A673 (cell line): Measurements from ENCODE around the gene PTPN11. TPM values are rescaled to one million over a fixed set of nuclear protein-coding genes. Genes with fewer than 3 reads are reported as not detected.
"Not testable (repeated sequence)": the region's sequence is repeated elsewhere in the genome, so short reads cannot be mapped to it uniquely, and the experiment has no call there.

Experiments
- BruUV-seq: library from RNA; stranded (reverse); fragments of 400-500 nt; replicated peaks from 2 replicates; lab custom pipeline; 2021; lab: Mats Ljungman, UMichigan
- CTCF ChIA-PET: fragments of 300-600 bp; sonication (Branson Sonifier 250); formaldehyde crosslinking; loops from one replicate; lab custom pipeline; 2022; ENCODE audit warnings: antibody characterized with exemption; lab: Charles Lee
- POLR2A ChIA-PET: fragments of 300-600 bp; sonication (Branson Sonifier 250); formaldehyde crosslinking; loops from one replicate; lab custom pipeline; 2022; ENCODE audit warnings: antibody characterized with exemption; ENCODE audit not compliant: low non-redundant PET; lab: Charles Lee
- DNase-seq: peaks from one replicate; pipeline ENCODE4 v3.0.0-alpha.2; 2015; ENCODE audit warnings: low spot score
- H3K27ac ChIP-seq: fragments of 200-600 bp; sonication (generic); 2 replicates; pipeline ENCODE4 v1.5.1; 2016; ENCODE audit warnings: mixed run types, low read depth, mild to moderate bottlenecking, mixed read lengths, antibody characterized with exemption, low read length; ENCODE audit not compliant: poor library complexity, severe bottlenecking
- H3K27me3 ChIP-seq: fragments of 200-600 bp; sonication (generic); replicated peaks from 2 replicates; pipeline ENCODE4 v1.6.1; 2017; ENCODE audit warnings: mixed run types, low read depth, mild to moderate bottlenecking, mixed read lengths, antibody characterized with exemption, low read length; ENCODE audit not compliant: insufficient read depth, poor library complexity
- H3K36me3 ChIP-seq: fragments of 200-600 bp; sonication (generic); 2 replicates; pipeline ENCODE4 v1.6.1; 2016; ENCODE audit warnings: mixed run types, mild to moderate bottlenecking, mixed read lengths, antibody characterized with exemption, low read length; ENCODE audit not compliant: insufficient read depth, poor library complexity, severe bottlenecking
- H3K4me1 ChIP-seq: fragments of 200-600 bp; sonication (generic); 2 replicates; pipeline ENCODE4 v1.6.1; 2017; ENCODE audit warnings: mixed run types, mild to moderate bottlenecking, mixed read lengths, antibody characterized with exemption, low read length; ENCODE audit not compliant: insufficient read depth, poor library complexity, severe bottlenecking
- H3K4me3 ChIP-seq: fragments of 200-600 bp; sonication (generic); 2 replicates; pipeline ENCODE4 v1.5.1; 2016; ENCODE audit warnings: low read depth, mixed run types, mild to moderate bottlenecking, mixed read lengths, low read length; ENCODE audit not compliant: poor library complexity, severe bottlenecking
- H3K9me3 ChIP-seq: fragments of 200-600 bp; sonication (generic); 2 replicates; pipeline ENCODE4 v1.6.1; 2016; ENCODE audit warnings: mixed run types, low read depth, mild to moderate bottlenecking, mixed read lengths, antibody characterized with exemption, low read length; ENCODE audit not compliant: poor library complexity, severe bottlenecking
- EZH2 ChIP-seq: fragments of 200-600 bp; sonication (generic); IDR thresholded peaks from 2 replicates; pipeline ENCODE4 v1.6.1; 2017; ENCODE audit warnings: borderline replicate concordance, low read depth, mild to moderate bottlenecking, mixed read lengths, antibody characterized with exemption, low read length; ENCODE audit not compliant: poor library complexity, severe bottlenecking
- intact Hi-C: fragments of 100-400 bp; cut with micrococcal nuclease; formaldehyde crosslinking; loops from one replicate; pipeline ENCODE4 v1.10.0; 2022; ENCODE audit not compliant: unreplicated experiment
- total RNA-seq: library from RNA; stranded (reverse); gene quantifications from 2 replicates; pipeline ENCODE4 v1.2.3, GENCODE V29; 2021
- TF ChIP-seq, protein P1 (sequence below): fragments of 300-800, 200-600 bp; sonication (generic); conservative IDR thresholded peaks from 2 replicates; pipeline ENCODE4 v1.5.1; 2017; ENCODE audit warnings: low read depth, mild to moderate bottlenecking, antibody characterized with exemption, low read length, moderate library complexity, mixed read lengths

The PTPN11 gene
- total RNA-seq, 1 experiment from 2014 or later = 158 TPM

DNA sequence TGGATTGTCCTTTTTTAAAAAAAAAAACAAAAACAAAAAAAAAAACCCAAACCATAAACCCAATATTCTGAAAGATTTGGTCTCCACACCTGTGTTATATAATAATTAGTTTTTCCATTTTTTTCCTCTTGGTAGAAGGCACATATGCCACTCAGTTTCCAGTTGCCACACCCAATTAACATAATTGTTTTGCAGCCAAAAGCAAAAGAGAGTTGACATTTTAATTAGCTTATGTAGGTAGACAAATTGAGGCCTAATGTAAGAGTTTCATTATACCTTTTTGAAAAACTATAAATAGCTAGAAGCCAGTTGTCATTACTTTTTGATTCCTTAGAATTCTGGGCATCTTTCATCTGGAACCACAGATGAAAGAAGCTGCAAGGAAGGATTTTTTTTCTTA is 21.0 kb downstream of the PTPN11 start:
- DNase-seq = no peak
- Histone ChIP-seq H3K4me1 (peaks cover 14% of the 10 kb centered on the region), H3K9me3 (no peaks in the 10 kb centered on the region), H3K4me3 (no peak overlapping the region), H3K27me3 (no peaks in the 10 kb centered on the region), H3K27ac (no peak overlapping the region), H3K36me3 (no peaks in the 10 kb centered on the region)
- intact Hi-C loops = no loop called here
- POLR2A ChIA-PET = no interaction called here
- no TSS peak for BruUV-seq
- TF ChIP-seq EZH2 = no peak
- TF ChIP-seq, protein P1, sequence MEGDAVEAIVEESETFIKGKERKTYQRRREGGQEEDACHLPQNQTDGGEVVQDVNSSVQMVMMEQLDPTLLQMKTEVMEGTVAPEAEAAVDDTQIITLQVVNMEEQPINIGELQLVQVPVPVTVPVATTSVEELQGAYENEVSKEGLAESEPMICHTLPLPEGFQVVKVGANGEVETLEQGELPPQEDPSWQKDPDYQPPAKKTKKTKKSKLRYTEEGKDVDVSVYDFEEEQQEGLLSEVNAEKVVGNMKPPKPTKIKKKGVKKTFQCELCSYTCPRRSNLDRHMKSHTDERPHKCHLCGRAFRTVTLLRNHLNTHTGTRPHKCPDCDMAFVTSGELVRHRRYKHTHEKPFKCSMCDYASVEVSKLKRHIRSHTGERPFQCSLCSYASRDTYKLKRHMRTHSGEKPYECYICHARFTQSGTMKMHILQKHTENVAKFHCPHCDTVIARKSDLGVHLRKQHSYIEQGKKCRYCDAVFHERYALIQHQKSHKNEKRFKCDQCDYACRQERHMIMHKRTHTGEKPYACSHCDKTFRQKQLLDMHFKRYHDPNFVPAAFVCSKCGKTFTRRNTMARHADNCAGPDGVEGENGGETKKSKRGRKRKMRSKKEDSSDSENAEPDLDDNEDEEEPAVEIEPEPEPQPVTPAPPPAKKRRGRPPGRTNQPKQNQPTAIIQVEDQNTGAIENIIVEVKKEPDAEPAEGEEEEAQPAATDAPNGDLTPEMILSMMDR = no peak
- CTCF ChIA-PET = interaction anchor here (0.7 kb wide), 1 partner anchor 33 kb away, joined by 10 read pairs; no protein-coding TSS in a partner anchor

DNA sequence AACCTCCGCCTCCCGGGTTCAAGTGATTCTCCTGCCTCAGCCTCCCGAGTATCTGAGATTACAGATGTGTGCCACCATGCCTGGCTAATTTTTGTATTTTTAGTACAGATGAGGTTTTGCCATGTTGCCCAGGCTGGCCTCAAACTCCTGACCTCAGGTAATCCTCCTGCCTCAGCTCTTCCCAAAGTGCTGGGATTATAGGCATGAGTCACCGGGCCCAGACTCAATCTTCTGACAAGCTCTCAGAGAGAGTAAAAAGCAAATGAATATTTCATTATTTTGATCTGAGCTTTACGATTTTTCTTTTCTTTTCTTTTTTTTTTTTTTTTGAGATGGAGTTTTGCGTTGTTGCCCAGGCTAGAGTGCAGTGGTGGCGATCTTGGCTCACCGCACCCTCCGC is 21.9 kb downstream of the PTPN11 start:
- POLR2A ChIA-PET, BruUV-seq: not testable (repeated sequence)

DNA sequence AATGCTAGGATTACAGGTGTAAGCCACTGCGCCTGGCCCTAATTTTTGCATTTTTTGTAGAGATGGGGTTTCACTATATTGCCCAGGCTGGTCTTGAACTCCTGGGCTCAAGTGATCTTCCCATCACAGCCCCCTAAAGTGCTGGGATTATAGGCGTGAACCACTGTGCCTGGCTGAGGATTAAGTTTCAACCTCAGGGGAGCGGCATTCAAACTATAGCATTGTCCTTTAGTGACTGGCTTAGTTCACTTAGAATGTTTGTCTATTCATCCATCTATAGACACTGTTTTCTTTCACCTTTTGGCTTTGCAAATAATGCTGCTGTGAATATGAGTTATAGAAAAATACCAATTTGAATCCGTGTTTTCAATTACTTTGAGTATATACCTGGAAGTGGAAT is 25.2 kb downstream of the PTPN11 start:
- TF ChIP-seq, protein P1 = no peak
- no peak for TF ChIP-seq EZH2
- no peak for DNase-seq

More for the DNA sequence above, 21.9 kb downstream of the PTPN11 start:
- H3K4me3 ChIP-seq, H3K9me3 ChIP-seq, intact Hi-C loops, H3K27me3 ChIP-seq, H3K36me3 ChIP-seq, H3K27ac ChIP-seq: not testable (repeated sequence)
- CTCF ChIA-PET = interaction anchor here (0.7 kb wide), 2 partner anchors 32 to 328 kb away, joined by 3 to 10 read pairs; no protein-coding TSS in a partner anchor
- DNase-seq = peak; percentile 27
- H3K4me1 ChIP-seq = peaks cover 14% of the 10 kb centered on the region

More for the DNA sequence above, 25.2 kb downstream of the PTPN11 start:
- intact Hi-C loops = no loop called here
- no peaks in the 10 kb centered on the region for H3K27me3 ChIP-seq
- H3K9me3 ChIP-seq = no peaks in the 10 kb centered on the region
- ChIA-PET POLR2A (no interaction called here), CTCF (no interaction called here)
- no peak overlapping the region for H3K4me3 ChIP-seq
- H3K36me3 ChIP-seq = peaks cover 9% of the 10 kb centered on the region
- BruUV-seq = no TSS peak
- H3K27ac ChIP-seq = no peak overlapping the region
- H3K4me1 ChIP-seq = peaks cover 5% of the 10 kb centered on the region
